NCI-H2227 (cell line): ENCODE data around the gene NAA30.

Experiments
- DNase-seq: peaks from one replicate; lab custom pipeline; 2025; ENCODE audit not compliant: unreplicated experiment; lab: John Stamatoyannopoulos, UW

NAA30 gene

GRCh38 chr14:57392830-57393229, 2.4 kb downstream of the NAA30 start:
- DNase-seq: no peak

- no peak for DNase-seq
Measured at GRCh38 chr14:57400556-57401494, 10.4 kb downstream of the NAA30 start.

- no peak for DNase-seq
Measured at GRCh38 chr14:57401501-57401900, 11.1 kb downstream of the NAA30 start.

- no peak for DNase-seq
Measured at GRCh38 chr14:57402173-57402852, 11.9 kb downstream of the NAA30 start.

GRCh38 chr14:57403521-57403864, 13.1 kb downstream of the NAA30 start:
- DNase-seq: no peak

- no peak for DNase-seq
Measured at GRCh38 chr14:57405562-57405961, 15.2 kb downstream of the NAA30 start.

GRCh38 chr14:57408037-57408436, 17.7 kb downstream of the NAA30 start:
- DNase-seq: no peak

- DNase-seq: no peak
Measured at GRCh38 chr14:57408634-57409033, 18.2 kb downstream of the NAA30 start.

- DNase-seq: no peak
Measured at GRCh38 chr14:57412341-57412740, 22.0 kb downstream of the NAA30 start.

GRCh38 chr14:57413849-57414248, 23.5 kb downstream of the NAA30 start:
- DNase-seq: no peak

- DNase-seq: no peak
Measured at GRCh38 chr14:57417228-57417627, 26.8 kb downstream of the NAA30 start.

GRCh38 chr14:57418999-57419398, 28.6 kb downstream of the NAA30 start:
- DNase-seq: no peak

GRCh38 chr14:57420033-57420432, 29.6 kb downstream of the NAA30 start:
- DNase-seq: no peak

- no peak for DNase-seq
Measured at GRCh38 chr14:57420986-57421385, 30.6 kb downstream of the NAA30 start.

- DNase-seq: no peak
Measured at GRCh38 chr14:57435923-57436322, 45.5 kb downstream of the NAA30 start.

GRCh38 chr14:57461777-57462320, 71.5 kb downstream of the NAA30 start:
- no peak for DNase-seq

- no peak for DNase-seq
Measured at GRCh38 chr14:57462551-57462950, 72.2 kb downstream of the NAA30 start.

GRCh38 chr14:57464008-57464730, 73.8 kb downstream of the NAA30 start:
- no peak for DNase-seq
